ENCODE measurements around the gene PRPF31.

PRPF31 gene

DNA sequence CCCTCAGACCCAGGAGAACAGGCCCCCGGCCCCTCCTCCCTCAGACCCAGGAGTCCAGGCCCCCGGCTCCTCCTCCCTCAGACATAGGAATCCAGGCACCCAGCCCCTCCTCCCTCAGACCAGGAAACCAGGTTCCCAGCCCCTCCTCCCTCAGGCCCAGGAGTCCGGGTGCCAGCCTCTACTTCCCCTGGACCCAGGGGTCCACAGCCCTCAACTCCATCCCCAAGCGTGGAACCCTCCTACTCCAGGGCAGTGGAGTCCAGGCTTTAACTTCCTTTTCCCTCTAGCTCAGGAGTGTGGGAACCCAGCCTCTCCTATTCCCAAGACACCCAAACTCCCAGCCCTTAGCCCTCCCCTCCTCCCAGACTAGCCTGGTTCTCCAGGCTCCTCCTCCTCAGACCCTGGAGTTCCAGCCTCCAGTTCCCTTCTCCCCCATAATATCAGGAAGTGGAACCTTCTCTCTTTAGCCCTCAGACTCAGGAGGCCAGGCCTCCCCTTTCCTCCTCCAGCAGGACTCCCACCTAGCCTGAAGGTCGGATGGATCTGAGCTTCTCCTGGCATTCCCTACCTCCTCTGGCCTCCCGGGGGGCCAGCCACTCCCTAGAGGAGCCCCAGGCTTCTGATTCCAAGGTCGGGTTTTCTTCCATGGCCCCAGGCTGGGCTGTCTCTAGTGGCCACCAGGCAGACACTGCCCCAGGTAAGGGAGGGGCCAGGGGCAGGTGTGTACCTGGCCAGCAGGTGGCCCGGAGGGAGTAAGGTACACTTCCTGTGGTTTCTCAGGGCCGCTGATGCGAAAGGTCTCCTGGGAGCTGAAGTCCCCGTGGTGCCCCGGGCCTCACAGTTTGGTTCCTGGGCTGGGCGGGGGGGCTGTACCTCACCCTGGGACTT lies 57.2 kb downstream of the PRPF31 start, which contains the start of gene TMC4:
TMC4 (minus strand) TSS at position 690 of the 888 bp plus-strand sequence; CDS start at position 647, 43 bp downstream.
- intact Hi-C loops (cut with micrococcal nuclease), result no loop called here
- no peak within 1 kb of the TSS for H3K4me3 Mint-ChIP-seq
- H3K4me1 Mint-ChIP-seq (ENCODE audit: low read depth), result peaks cover 50% of the 10 kb centered on the region
- H3K36me3 Mint-ChIP-seq (ENCODE audit: low read depth), result peaks cover 28% of the 10 kb centered on the region
- H3K27ac Mint-ChIP-seq, result peak within 1 kb of the TSS; percentile 72
- H3K9me3 Mint-ChIP-seq, result no peaks in the 10 kb centered on the region
- peaks cover 2% of the 10 kb centered on the region for H3K27me3 Mint-ChIP-seq

DNA sequence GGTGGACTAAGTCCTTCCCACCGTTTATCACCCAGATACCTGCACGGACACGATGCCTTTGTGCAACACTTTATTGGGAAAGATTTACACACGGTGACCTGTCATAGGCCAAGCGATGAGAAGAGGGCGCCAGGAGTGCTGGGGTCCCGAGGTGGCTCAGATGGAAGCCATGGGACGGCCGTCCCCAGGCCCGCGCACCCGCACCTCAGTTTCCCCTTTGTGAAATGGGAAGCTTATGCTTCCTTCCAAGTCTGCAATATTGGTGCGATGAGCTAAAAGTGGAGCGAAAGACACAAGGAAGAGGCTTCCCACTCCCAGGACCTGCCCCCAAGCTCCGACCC lies 57.8 kb downstream of the PRPF31 start:
- peaks cover 2% of the 10 kb centered on the region for H3K27me3 Mint-ChIP-seq
- peak overlapping the region; percentile 72 for H3K27ac Mint-ChIP-seq
- H3K4me1 Mint-ChIP-seq (ENCODE audit: low read depth), result peaks cover 49% of the 10 kb centered on the region
- intact Hi-C loops (cut with micrococcal nuclease), result no loop called here
- no peaks in the 10 kb centered on the region for H3K9me3 Mint-ChIP-seq
- H3K4me3 Mint-ChIP-seq, result no peak overlapping the region
- peaks cover 34% of the 10 kb centered on the region for H3K36me3 Mint-ChIP-seq (ENCODE audit: low read depth)

DNA sequence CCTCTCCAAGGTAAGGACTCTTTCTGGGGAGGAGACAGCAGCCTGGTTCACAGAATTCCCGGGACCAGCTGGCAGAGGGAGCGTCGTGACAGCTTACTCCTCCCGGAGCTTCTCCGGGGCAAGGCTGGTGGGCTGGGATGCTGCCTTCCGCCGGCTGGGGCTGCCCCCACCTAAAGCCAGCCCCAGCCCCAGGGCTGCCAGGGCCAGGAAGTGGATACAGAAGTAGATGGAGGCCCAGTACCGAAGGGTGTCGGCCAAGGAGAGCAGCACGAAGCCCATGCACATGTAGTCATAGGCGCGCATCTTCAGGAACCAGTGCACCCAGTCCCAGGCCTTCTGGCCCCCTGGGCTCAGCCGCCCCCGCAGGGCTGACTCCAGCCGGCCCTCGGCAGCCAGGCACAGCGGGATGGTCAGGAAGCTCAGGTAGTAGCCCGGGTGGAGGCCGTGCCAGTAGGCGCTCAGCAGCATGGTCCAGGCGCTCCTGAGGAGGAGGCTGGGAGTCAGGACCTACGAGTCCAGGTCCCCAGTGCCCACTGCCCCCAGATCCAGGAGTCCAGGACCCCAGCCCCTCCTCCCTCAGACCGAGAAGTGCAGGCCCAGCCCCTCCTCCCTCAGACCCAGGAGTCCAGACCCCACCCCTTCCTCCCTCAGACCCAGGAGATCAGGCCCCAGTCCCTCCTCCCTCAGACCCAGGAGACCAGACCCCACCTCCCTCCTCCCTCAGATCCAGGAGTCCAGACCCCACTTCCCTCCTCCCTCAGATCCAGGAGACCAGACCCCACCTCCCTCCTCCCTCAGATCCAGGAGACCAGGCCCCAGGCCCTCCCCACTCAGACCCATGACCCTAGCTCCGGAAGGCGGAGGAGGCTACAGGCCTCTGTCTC lies 58.6 kb downstream of the PRPF31 start:
- Mint-ChIP-seq H3K36me3 (ENCODE audit: low read depth) (peaks cover 42% of the 10 kb centered on the region), H3K27ac (peak overlapping the region; percentile 69), H3K27me3 (peaks cover 2% of the 10 kb centered on the region), H3K9me3 (no peaks in the 10 kb centered on the region), H3K4me3 (no peak overlapping the region), H3K4me1 (ENCODE audit: low read depth) (peaks cover 54% of the 10 kb centered on the region)
- intact Hi-C loops (cut with micrococcal nuclease), result no loop called here

DNA sequence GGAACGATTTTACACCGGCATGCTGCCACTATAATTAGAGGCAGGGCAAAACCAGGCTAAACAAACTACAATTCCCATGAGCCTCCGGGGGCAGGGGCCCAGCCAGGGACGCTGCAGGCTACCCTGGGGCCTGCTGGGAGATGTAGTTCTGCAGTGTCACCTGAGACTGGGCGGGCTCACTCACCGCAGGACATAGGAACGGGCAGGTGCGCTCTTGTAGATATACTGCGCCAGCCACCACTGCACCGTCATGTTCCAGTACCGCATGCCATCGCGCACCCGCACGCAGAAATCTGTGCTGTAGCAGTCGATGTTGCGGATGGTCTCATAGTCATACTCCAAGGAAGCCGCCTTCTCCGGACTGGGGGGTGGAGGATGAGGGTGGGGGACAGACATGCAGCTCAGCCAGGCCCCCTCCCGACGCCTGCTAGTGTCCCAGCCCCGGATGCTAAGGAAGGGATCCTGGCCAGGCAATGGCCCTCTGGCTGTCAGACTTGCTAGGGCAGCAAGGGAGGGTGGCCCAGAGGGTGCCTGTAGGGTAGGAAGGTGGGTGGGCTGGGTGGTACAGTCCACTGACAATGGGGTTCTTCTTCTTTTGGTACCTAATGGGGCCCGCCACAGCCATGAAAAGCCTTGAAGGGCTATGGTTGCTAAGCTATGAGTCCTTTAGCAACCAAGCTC lies 63.2 kb downstream of the PRPF31 start:
- no peak overlapping the region for H3K27ac Mint-ChIP-seq
- peaks cover 43% of the 10 kb centered on the region for H3K4me1 Mint-ChIP-seq (ENCODE audit: low read depth)
- H3K4me3 Mint-ChIP-seq, result no peak overlapping the region
- no peaks in the 10 kb centered on the region for H3K27me3 Mint-ChIP-seq
- intact Hi-C loops (cut with micrococcal nuclease), result no loop called here
- H3K36me3 Mint-ChIP-seq (ENCODE audit: low read depth), result peaks cover 82% of the 10 kb centered on the region
- H3K9me3 Mint-ChIP-seq, result no peaks in the 10 kb centered on the region

GRCh38 chr19:54179262-54179852 lies 63.8 kb downstream of the PRPF31 start:
- Mint-ChIP-seq H3K27me3 (no peaks in the 10 kb centered on the region), H3K4me1 (ENCODE audit: low read depth) (peaks cover 44% of the 10 kb centered on the region), H3K36me3 (ENCODE audit: low read depth) (peaks cover 87% of the 10 kb centered on the region), H3K9me3 (no peaks in the 10 kb centered on the region), H3K4me3 (no peak overlapping the region), H3K27ac (no peak overlapping the region)
- intact Hi-C loops (cut with micrococcal nuclease), result no loop called here

DNA sequence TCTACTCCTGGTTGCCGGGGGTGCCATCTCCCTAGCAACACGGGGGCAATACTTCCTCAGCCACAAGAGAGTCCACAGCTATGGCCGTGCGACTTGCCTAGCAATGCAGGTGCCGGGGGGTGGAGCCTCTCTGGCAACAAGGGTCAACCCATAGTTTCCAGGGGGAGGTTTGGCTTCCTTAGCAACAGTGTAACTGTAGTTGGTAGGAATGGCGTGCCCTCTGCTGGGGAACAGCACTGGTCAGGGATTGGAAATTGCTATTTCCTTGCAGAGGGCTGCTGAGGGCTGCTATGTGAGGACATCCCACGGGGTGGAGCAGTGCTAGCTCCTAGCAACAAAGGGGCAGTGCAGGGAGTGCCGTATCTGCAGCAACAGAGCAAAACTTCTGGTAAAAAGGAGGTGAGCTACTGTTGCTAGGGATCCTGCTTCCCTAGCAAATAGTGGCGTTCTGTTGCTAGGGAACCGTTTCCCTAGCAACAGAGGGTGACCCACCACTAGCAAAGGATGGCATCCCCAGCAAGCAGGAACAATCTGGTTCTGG lies 64.4 kb downstream of the PRPF31 start:
- H3K27me3 Mint-ChIP-seq, result no peaks in the 10 kb centered on the region
- H3K4me1 Mint-ChIP-seq (ENCODE audit: low read depth), result peaks cover 38% of the 10 kb centered on the region
- no peak overlapping the region for H3K27ac Mint-ChIP-seq
- H3K4me3 Mint-ChIP-seq, result no peak overlapping the region
- intact Hi-C loops (cut with micrococcal nuclease), result no loop called here
- peaks cover 82% of the 10 kb centered on the region for H3K36me3 Mint-ChIP-seq (ENCODE audit: low read depth)
- H3K9me3 Mint-ChIP-seq, result no peaks in the 10 kb centered on the region

GRCh38 chr19:54180691-54181091 lies 65.1 kb downstream of the PRPF31 start:
- Mint-ChIP-seq H3K27me3 (no peaks in the 10 kb centered on the region), H3K4me1 (ENCODE audit: low read depth) (peaks cover 31% of the 10 kb centered on the region), H3K27ac (peak overlapping the region; percentile 51), H3K36me3 (ENCODE audit: low read depth) (peaks cover 82% of the 10 kb centered on the region), H3K4me3 (no peak overlapping the region), H3K9me3 (no peaks in the 10 kb centered on the region)
- intact Hi-C loops (cut with micrococcal nuclease), result no loop called here
